NB4 (cell line): Measurements from ENCODE around the gene GRIN2A.

ENCODE experiments used
- CTCF ChIP-seq: IDR thresholded peaks from one replicate; pipeline ENCODE4 v1.5.1; 2012; ENCODE audit warnings: low read depth, low read length
- MAX ChIP-seq: IDR thresholded peaks from 2 replicates; pipeline ENCODE4 v1.6.1; 2011; ENCODE audit warnings: low read depth, low read length
- MYC ChIP-seq: IDR thresholded peaks from 2 replicates; pipeline ENCODE4 v1.6.1; 2011; ENCODE audit warnings: low read depth, low read length
- POLR2A ChIP-seq: IDR thresholded peaks from 2 replicates; pipeline ENCODE4 v1.6.1; 2011; ENCODE audit warnings: mild to moderate bottlenecking; ENCODE audit not compliant: insufficient read length; ENCODE audit errors: extremely low read depth

- no peak for TF ChIP-seq CTCF
- no peak for TF ChIP-seq POLR2A
- no peak for TF ChIP-seq MYC
- TF ChIP-seq MAX = no peak
Measured at GRCh38 chr16:9775998-9776397, 406.2 kb downstream of the GRIN2A start.
